Measurements from ENCODE around the gene ZNF341.

DNA sequence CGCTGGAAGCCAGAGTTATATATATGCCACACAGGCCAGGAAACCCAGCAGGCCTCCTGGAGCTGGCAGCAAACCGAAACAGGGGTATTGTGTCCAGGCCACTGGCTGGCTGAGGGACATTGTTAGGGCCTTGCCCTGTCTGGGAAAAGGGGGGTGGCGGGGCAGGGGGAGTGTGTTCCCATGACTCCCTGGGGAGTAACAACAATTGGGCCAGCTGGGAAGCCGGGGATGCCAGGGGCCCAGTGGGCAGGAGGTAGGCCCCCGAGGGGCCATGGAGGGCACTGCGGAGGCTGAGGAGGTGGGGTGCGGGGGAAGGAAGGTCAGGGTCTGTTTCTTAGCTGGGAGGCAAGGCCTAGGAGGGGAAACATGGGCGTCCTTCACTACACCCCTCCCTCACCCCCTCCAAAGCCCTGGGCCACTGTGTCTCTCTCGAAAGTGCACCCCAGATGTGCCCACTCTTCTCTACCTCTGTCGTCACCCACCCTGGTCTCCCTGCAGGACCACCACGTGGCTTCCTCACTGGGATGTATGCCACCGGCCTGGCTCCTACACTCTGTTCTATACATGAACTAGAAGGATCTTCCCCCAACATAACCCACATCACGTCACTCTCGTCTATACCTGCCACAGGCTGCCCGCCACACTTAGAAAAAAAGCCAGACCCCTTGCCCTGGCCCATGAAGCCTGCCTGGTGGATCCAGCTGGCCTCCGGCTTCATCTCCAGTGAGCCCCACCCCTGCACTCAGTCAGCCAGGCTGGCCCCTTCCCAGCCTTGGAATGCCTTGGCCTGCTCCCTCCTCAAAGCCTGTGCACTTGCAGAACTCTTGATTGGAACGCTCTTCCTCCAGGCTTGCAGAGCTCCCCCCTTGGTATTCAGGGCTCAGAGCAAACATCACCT, 37.8 kb upstream of the ZNF341 start:
- no peak for TF ChIP-seq GATA3 (IDR thresholded peaks at IDR 0.05; ENCODE audit: low read depth, low read length)
- TF ChIP-seq GATA2 (IDR thresholded peaks at IDR 0.05; ENCODE audit: low read depth, low read length), result no peak
